Peyer's patch (tissue), 4 donors: ENCODE results near the gene MEGF8.

Experiments used
- CTCF ChIP-seq, 6 experiments: fragments of 450-650 bp in 4 of 6; fragments of 200-600 bp in 2 of 6; sonication (generic) in 1 of 6; IDR thresholded peaks; one replicate each; pipeline ENCODE4 v1.5.1; 2017 to 2019; ENCODE audit warnings: antibody characterized with exemption in 6 of 6, mild to moderate bottlenecking in 3 of 6, moderate library complexity in 1 of 6
- POLR2A ChIP-seq, 2 donors: fragments of 450-650 bp; IDR thresholded peaks; one replicate each; pipeline ENCODE4 v1.5.1; 2017; ENCODE audit warnings: antibody characterized with exemption in 2 of 2, mild to moderate bottlenecking in 2 of 2, moderate library complexity in 2 of 2

GRCh38 chr19:42276284-42276683 lies 49.2 kb upstream of the MEGF8 start:
- TF ChIP-seq POLR2A (IDR thresholded peaks at IDR 0.05) = no peak
- no peak for TF ChIP-seq CTCF (IDR thresholded peaks at IDR 0.05)
